Measurements from ENCODE around the gene MLH3. TPM values are rescaled to one million over a fixed set of nuclear protein-coding genes. Genes with fewer than 3 reads are reported as not detected.
"Not testable (repeated sequence)": the region's sequence is repeated elsewhere in the genome, so short reads cannot be mapped to it uniquely, and the experiment has no call there.

The MLH3 gene
- total RNA-seq, 1 donor from 2014 or later = 17.1 TPM

- peak within 1 kb of the TSS; percentile 88 for H3K27ac Mint-ChIP-seq (ENCODE audit: unreplicated experiment)
Measured at GRCh38 chr14:75002392-75003249, 48.6 kb downstream of the MLH3 start, which contains the start of gene EIF2B2. EIF2B2 (plus strand) TSS chr14:75002921; CDS start chr14:75002991, 70 bp downstream.

GRCh38 chr14:75001899-75002298, 49.4 kb downstream of the MLH3 start:
- H3K27ac Mint-ChIP-seq (ENCODE audit: unreplicated experiment) = peak overlapping the region; percentile 88
- peak overlapping the region; percentile 88 for H3K4me3 Mint-ChIP-seq (ENCODE audit: unreplicated experiment)
- DNase-seq = no peak
- H3K9me3 Mint-ChIP-seq (ENCODE audit: unreplicated experiment) = peaks cover 2% of the 10 kb centered on the region
- peaks cover 6% of the 10 kb centered on the region for H3K4me1 Mint-ChIP-seq (ENCODE audit: low read depth, unreplicated experiment)
- TF ChIP-seq CTCF (IDR thresholded peaks at IDR 0.05; ENCODE audit: partially characterized antibody, unreplicated experiment) = no peak
- H3K27me3 Mint-ChIP-seq (ENCODE audit: unreplicated experiment) = no peaks in the 10 kb centered on the region
- H3K36me3 Mint-ChIP-seq (ENCODE audit: unreplicated experiment) = no peaks in the 10 kb centered on the region

More at GRCh38 chr14:75002392-75003249, 48.6 kb downstream of the MLH3 start, which contains the start of gene EIF2B2:
- H3K36me3 Mint-ChIP-seq (ENCODE audit: unreplicated experiment) = no peaks in the 10 kb centered on the region
- peak; percentile 58 for TF ChIP-seq CTCF (IDR thresholded peaks at IDR 0.05; ENCODE audit: partially characterized antibody, unreplicated experiment)
- H3K27me3 Mint-ChIP-seq (ENCODE audit: unreplicated experiment) = no peaks in the 10 kb centered on the region
- DNase-seq = peak; percentile 98
- H3K4me3 Mint-ChIP-seq (ENCODE audit: unreplicated experiment) = peak within 1 kb of the TSS; percentile 88
- H3K9me3 Mint-ChIP-seq (ENCODE audit: unreplicated experiment) = peaks cover 2% of the 10 kb centered on the region
- H3K4me1 Mint-ChIP-seq (ENCODE audit: low read depth, unreplicated experiment) = peaks cover 6% of the 10 kb centered on the region

- no peak overlapping the region for H3K4me3 Mint-ChIP-seq (ENCODE audit: unreplicated experiment)
- TF ChIP-seq CTCF (IDR thresholded peaks at IDR 0.05; ENCODE audit: partially characterized antibody, unreplicated experiment) = no peak
- no peak for DNase-seq
- H3K9me3 Mint-ChIP-seq (ENCODE audit: unreplicated experiment) = peaks cover 2% of the 10 kb centered on the region
- H3K4me1 Mint-ChIP-seq (ENCODE audit: low read depth, unreplicated experiment) = peaks cover 6% of the 10 kb centered on the region
- no peaks in the 10 kb centered on the region for H3K36me3 Mint-ChIP-seq (ENCODE audit: unreplicated experiment)
- H3K27ac Mint-ChIP-seq (ENCODE audit: unreplicated experiment) = no peak overlapping the region
- H3K27me3 Mint-ChIP-seq (ENCODE audit: unreplicated experiment) = no peaks in the 10 kb centered on the region
Measured at GRCh38 chr14:75001261-75001660, 50.0 kb downstream of the MLH3 start.

- H3K27ac Mint-ChIP-seq (ENCODE audit: unreplicated experiment); H3K27me3 Mint-ChIP-seq (ENCODE audit: unreplicated experiment); DNase-seq; H3K36me3 Mint-ChIP-seq (ENCODE audit: unreplicated experiment); H3K4me1 Mint-ChIP-seq (ENCODE audit: low read depth, unreplicated experiment); H3K4me3 Mint-ChIP-seq (ENCODE audit: unreplicated experiment); H3K9me3 Mint-ChIP-seq (ENCODE audit: unreplicated experiment): not testable (repeated sequence)
Measured at GRCh38 chr14:74995781-74996180, 55.5 kb downstream of the MLH3 start.

- not testable (repeated sequence) for DNase-seq; H3K27ac Mint-ChIP-seq (ENCODE audit: unreplicated experiment); H3K9me3 Mint-ChIP-seq (ENCODE audit: unreplicated experiment); H3K36me3 Mint-ChIP-seq (ENCODE audit: unreplicated experiment); H3K4me3 Mint-ChIP-seq (ENCODE audit: unreplicated experiment); H3K27me3 Mint-ChIP-seq (ENCODE audit: unreplicated experiment); H3K4me1 Mint-ChIP-seq (ENCODE audit: low read depth, unreplicated experiment)
Measured at GRCh38 chr14:74994182-74994581, 57.1 kb downstream of the MLH3 start.

GRCh38 chr14:74988993-74989392, 62.3 kb downstream of the MLH3 start:
- no peak for DNase-seq
- H3K4me3 Mint-ChIP-seq (ENCODE audit: unreplicated experiment) = no peak overlapping the region
- no peaks in the 10 kb centered on the region for H3K4me1 Mint-ChIP-seq (ENCODE audit: low read depth, unreplicated experiment)
- H3K27me3 Mint-ChIP-seq (ENCODE audit: unreplicated experiment) = peaks cover 2% of the 10 kb centered on the region
- no peak overlapping the region for H3K27ac Mint-ChIP-seq (ENCODE audit: unreplicated experiment)
- H3K36me3 Mint-ChIP-seq (ENCODE audit: unreplicated experiment) = no peaks in the 10 kb centered on the region
- peaks cover 2% of the 10 kb centered on the region for H3K9me3 Mint-ChIP-seq (ENCODE audit: unreplicated experiment)
- no peak for TF ChIP-seq CTCF (IDR thresholded peaks at IDR 0.05; ENCODE audit: partially characterized antibody, unreplicated experiment)
